A549 treated with DMSO at 1 μM for 4 hours (cell line): ENCODE results near the gene IKZF2. TPM values are rescaled to one million over a fixed set of nuclear protein-coding genes. Genes with fewer than 3 reads are reported as not detected.

Experiments
- total RNA-seq: library from RNA; stranded (reverse); fragments of 200-300 nt; extraction: Qiagen RNA extraction; gene quantifications from 5 replicates; pipeline ENCODE4 v1.2.3, GENCODE V29; 2022; ENCODE audit warnings: low read depth

The IKZF2 gene
- 0.12 to 0.36 TPM (median 0.18 TPM) in 5 replicates for total RNA-seq

DNA sequence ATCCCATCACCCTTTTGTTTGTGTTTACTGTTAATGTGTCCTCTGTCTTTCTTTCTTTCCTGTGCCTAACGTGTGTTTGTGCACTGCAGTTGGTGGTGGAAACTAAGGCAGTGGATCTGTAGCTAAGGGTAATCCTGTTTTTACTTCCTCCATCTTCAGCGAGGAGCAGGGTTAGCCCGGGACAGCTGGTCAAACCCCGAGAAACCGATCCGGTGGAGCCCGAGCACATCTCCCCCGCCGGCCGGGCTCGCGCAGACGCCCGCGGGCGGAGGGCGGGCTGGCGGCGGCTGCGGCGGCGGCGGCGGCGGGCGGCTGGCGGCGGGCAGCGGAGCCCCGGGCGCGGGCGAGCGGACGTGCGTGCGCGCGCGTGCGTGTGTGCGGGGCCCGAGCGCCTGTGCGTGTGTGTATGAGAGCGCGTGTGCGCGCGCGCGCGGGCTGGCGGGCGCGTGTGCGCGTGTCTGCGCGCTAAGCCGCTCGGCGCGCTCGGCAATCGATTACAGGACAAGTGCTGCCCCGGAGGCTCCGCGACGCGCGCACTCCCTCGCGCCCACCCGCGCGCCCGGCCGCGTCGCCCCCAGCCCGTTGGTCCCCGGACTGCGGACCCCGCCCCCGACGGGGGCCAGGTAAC, at the start of gene IKZF2:
IKZF2 (minus strand) TSS at position 176 of the 628 bp plus-strand sequence. CDS start 2,983 bp downstream, outside the sequence.

Other genes with a start within 250 kb of the IKZF2 start
- gene SPAG16, start 132.9 kb upstream of the IKZF2 start, total RNA-seq, result 10.2 to 13.8 TPM (median 12.8 TPM) in 5 replicates